Progenitor cell of endocrine pancreas (in vitro differentiated cells): ENCODE results near the gene PPRC1. TPM values are rescaled to one million over a fixed set of nuclear protein-coding genes. Genes with fewer than 3 reads are reported as not detected.

ENCODE experiments used
- DNase-seq: peaks from one replicate; pipeline ENCODE4 v3.0.0; 2021; ENCODE audit warnings: low spot score; ENCODE audit not compliant: unreplicated experiment
- H3K27ac Mint-ChIP-seq: 2 replicates; pipeline ENCODE4 v1.8.0; 2021; ENCODE audit warnings: mild to moderate bottlenecking, moderate library complexity, mixed read lengths
- H3K27me3 Mint-ChIP-seq: 2 replicates; pipeline ENCODE4 v1.8.0; 2021; ENCODE audit warnings: mixed read lengths
- H3K36me3 Mint-ChIP-seq: 2 replicates; pipeline ENCODE4 v1.8.0; 2022; ENCODE audit warnings: mixed read lengths; ENCODE audit not compliant: insufficient read depth
- H3K4me1 Mint-ChIP-seq: 2 replicates; pipeline ENCODE4 v1.8.0; 2021; ENCODE audit warnings: low read depth, mixed read lengths
- H3K4me3 Mint-ChIP-seq: 2 replicates; pipeline ENCODE4 v1.8.0; 2021; ENCODE audit warnings: low read depth, mild to moderate bottlenecking, moderate library complexity, mixed read lengths
- H3K9me3 Mint-ChIP-seq: 2 replicates; pipeline ENCODE4 v1.8.0; 2021; ENCODE audit warnings: low read depth, mixed read lengths
- CTCF ChIP-seq: fragments of 200-600 bp; sonication (generic); IDR thresholded peaks from one replicate; pipeline ENCODE4 v1.5.0; 2021; ENCODE audit warnings: antibody characterized with exemption, mild to moderate bottlenecking; ENCODE audit not compliant: unreplicated experiment
- total RNA-seq: library from RNA; stranded (reverse); gene quantifications from 2 replicates; pipeline ENCODE4 v1.2.1, GENCODE V29; 2021

PPRC1 gene
- total RNA-seq, 1 donor from 2014 or later, result 40.1 TPM

- no peak overlapping the region for H3K27ac Mint-ChIP-seq
- TF ChIP-seq CTCF, result no peak
Observed at GRCh38 chr10:102090772-102091171, 42.1 kb upstream of the PPRC1 start.

GRCh38 chr10:102096449-102096848 lies 36.4 kb upstream of the PPRC1 start:
- DNase-seq, result no peak
- no peak for TF ChIP-seq CTCF
- no peaks in the 10 kb centered on the region for H3K27me3 Mint-ChIP-seq
- H3K4me3 Mint-ChIP-seq, result no peak overlapping the region
- no peaks in the 10 kb centered on the region for H3K9me3 Mint-ChIP-seq
- H3K4me1 Mint-ChIP-seq, result no peaks in the 10 kb centered on the region
- H3K27ac Mint-ChIP-seq, result no peak overlapping the region
- H3K36me3 Mint-ChIP-seq, result peaks cover 1% of the 10 kb centered on the region

More at GRCh38 chr10:102090772-102091171, 42.1 kb upstream of the PPRC1 start:
- no peaks in the 10 kb centered on the region for H3K4me1 Mint-ChIP-seq
- no peak overlapping the region for H3K4me3 Mint-ChIP-seq
- no peaks in the 10 kb centered on the region for H3K9me3 Mint-ChIP-seq
- peaks cover 1% of the 10 kb centered on the region for H3K36me3 Mint-ChIP-seq
- DNase-seq, result no peak
- no peaks in the 10 kb centered on the region for H3K27me3 Mint-ChIP-seq

GRCh38 chr10:102101152-102101551 lies 31.7 kb upstream of the PPRC1 start:
- Mint-ChIP-seq H3K27me3 (no peaks in the 10 kb centered on the region), H3K4me1 (no peaks in the 10 kb centered on the region), H3K9me3 (no peaks in the 10 kb centered on the region), H3K36me3 (peaks cover 1% of the 10 kb centered on the region), H3K27ac (no peak overlapping the region), H3K4me3 (no peak overlapping the region)
- DNase-seq, result no peak
- peak; percentile 11 for TF ChIP-seq CTCF

- no peaks in the 10 kb centered on the region for H3K4me1 Mint-ChIP-seq
- H3K27ac Mint-ChIP-seq, result no peak overlapping the region
- no peak for TF ChIP-seq CTCF
- H3K9me3 Mint-ChIP-seq, result no peaks in the 10 kb centered on the region
- H3K36me3 Mint-ChIP-seq, result no peaks in the 10 kb centered on the region
- H3K4me3 Mint-ChIP-seq, result no peak overlapping the region
- DNase-seq, result no peak
- no peaks in the 10 kb centered on the region for H3K27me3 Mint-ChIP-seq
Observed at GRCh38 chr10:102102421-102102820, 30.4 kb upstream of the PPRC1 start.

GRCh38 chr10:102106998-102107397 lies 25.8 kb upstream of the PPRC1 start:
- H3K9me3 Mint-ChIP-seq, result no peaks in the 10 kb centered on the region
- TF ChIP-seq CTCF, result no peak
- H3K27ac Mint-ChIP-seq, result peak overlapping the region; percentile 52
- no peak overlapping the region for H3K4me3 Mint-ChIP-seq
- no peak for DNase-seq
- H3K27me3 Mint-ChIP-seq, result no peaks in the 10 kb centered on the region
- H3K4me1 Mint-ChIP-seq, result peaks cover 2% of the 10 kb centered on the region
- H3K36me3 Mint-ChIP-seq, result peaks cover 14% of the 10 kb centered on the region
